Forelimb muscle (tissue), 1 donor: ENCODE results near the gene SMIM28. TPM values are rescaled to one million over a fixed set of nuclear protein-coding genes. Genes with fewer than 3 reads are reported as not detected.
A peak's percentile ranks its signal among the peaks of the same experiment; 100 is the strongest.
"Not testable (repeated sequence)": the region's sequence is repeated elsewhere in the genome, so short reads cannot be mapped to it uniquely, and the experiment has no call there.

Source experiments
- DNase-seq: peaks from one replicate; pipeline ENCODE4 v3.0.0-alpha.2; 2013; ENCODE audit warnings: low read depth
- polyA plus RNA-seq: library from polyadenylated mRNA; unstranded; fragments of 120-200 nt; gene quantifications from one replicate; pipeline ENCODE4 v1.2.1, GENCODE V29; 2013; ENCODE audit not compliant: insufficient read length

Gene SMIM28
- polyA plus RNA-seq, 1 donor = not detected

GRCh38 chr6:138405816-138406413, 28.2 kb downstream of the SMIM28 start:
- DNase-seq = no peak

DNA sequence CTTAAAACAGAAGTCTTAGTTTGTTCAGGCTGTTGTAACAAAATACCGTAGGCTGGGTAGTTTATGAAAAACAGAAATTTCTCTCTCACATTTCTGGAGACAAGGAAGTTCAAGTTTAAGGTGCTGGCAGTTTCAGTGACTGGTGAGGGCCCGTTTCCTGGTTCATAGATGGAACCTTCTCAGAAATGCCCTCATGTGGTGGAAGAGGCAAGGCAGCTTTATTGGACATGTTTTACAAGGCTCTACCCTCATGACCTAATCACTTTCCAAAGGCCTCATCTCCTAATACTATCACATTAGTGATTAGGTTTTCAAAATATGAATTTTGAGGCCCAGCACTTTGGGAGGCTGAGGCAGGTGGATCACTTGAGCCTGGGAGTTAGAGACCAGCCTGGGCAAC, 28.7 kb downstream of the SMIM28 start:
- no peak for DNase-seq

GRCh38 chr6:138410048-138410735, 32.5 kb downstream of the SMIM28 start:
- no peak for DNase-seq

DNA sequence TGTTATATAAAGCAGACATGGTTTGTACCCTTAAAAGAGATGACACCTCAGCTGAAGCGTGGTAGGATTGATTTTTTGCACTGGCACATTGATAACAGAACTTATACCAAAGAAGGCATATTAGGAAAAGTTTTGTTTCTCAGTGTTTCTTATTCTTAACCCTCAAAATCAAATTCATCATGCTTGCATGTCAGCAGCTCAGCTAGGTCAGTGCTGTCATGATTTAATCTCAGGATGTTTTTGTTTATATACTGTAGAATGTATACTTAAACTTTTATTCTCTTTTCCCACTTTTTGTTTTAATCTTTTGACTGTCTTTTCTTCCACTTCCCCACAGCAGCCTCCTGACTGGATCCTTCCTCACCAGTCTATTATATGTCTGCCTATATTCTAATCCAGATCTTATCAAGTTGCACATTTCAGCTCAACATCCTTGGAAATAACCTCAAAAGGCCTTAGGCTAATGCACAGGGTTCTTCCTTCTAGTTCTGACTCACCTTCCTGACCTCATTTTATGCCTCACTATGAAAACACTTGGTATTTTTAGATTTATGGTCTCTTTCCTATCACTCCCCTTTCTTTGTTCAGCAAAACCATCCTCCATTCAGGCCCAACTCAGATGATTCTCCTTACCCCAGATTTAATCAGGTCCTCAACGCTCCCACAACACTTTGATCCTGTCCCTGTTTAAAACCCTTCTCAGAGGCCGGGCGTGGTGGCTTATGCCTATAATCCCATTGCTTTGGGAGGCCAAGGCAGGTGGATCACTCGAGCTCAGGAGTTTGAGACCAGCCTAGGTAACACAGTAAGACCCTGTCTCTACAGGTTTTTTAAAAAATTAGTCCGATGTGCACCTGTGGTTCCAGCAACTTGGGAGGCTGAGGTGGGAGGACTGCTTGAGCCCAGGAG, 33.5 kb downstream of the SMIM28 start:
- DNase-seq = no peak

GRCh38 chr6:138415125-138415524, 37.4 kb downstream of the SMIM28 start:
- no peak for DNase-seq

DNA sequence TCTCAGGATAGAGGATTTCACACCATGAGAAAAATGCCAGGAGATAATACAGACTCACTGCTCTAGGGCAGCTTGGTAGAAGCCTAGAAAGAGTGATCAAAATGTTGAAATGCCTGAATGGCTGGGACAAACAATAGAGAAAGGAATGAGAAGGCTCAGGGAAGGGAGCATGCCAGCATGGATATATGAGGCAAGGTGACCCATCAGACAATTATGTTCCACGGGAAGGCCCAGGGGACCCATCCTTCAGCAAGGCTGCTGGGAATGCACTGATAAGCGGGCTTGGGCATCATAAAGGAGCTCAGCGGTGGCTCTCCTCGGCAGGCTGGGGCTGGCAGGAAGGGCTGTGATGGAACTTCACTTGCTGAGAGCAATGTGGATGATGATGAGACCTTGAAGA, 38.5 kb downstream of the SMIM28 start:
- DNase-seq = no peak

- no peak for DNase-seq
These were observed 39.9 kb downstream of the SMIM28 start for GRCh38 chr6:138417493-138418117.

- no peak for DNase-seq
These were observed 40.5 kb downstream of the SMIM28 start for GRCh38 chr6:138418118-138418742.

DNA sequence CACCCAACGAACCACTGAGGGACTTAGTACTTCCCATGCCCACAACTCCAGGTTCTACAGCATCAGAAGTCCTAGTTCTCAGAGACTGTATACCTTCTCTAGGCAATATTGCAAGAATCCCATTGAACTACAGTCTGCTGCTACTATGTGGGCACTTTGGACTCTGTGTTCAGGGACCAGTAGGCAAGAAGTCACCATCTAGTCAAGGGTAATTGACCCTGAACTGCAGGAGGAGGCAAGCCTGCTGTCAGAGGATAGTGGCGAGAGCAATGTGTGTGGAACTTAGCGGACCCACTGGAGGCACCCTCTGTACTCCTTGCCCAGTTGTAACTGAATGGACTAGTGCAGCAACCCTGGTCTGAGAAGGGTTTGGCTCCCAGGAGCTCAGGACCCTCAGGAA, 42.1 kb downstream of the SMIM28 start:
- no peak for DNase-seq

DNA sequence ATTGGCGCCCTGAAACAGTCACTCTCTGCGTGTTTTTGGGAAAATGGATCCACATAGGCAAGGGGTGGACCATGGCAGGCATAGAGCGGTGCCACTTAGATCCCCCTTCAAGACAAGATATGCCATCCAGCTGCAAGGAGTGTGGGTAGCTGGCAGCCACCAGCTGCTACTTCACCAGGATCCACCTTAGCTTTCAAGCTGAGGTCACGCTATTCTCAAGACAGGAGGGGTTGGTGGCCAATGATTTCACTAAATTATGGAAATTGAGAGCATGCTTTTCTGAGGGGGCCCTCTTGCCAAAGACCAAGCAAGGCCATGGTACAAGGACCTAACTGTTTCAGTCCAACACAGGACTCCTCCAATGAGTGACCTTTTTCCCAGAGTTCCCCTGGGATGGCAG, 42.7 kb downstream of the SMIM28 start:
- no peak for DNase-seq

- no peak for DNase-seq
These were observed 43.4 kb downstream of the SMIM28 start for GRCh38 chr6:138421089-138421488.

- no peak for DNase-seq
These were observed 43.9 kb downstream of the SMIM28 start for GRCh38 chr6:138421608-138422007.

- no peak for DNase-seq
These were observed 45.2 kb downstream of the SMIM28 start for GRCh38 chr6:138422861-138423260.

DNA sequence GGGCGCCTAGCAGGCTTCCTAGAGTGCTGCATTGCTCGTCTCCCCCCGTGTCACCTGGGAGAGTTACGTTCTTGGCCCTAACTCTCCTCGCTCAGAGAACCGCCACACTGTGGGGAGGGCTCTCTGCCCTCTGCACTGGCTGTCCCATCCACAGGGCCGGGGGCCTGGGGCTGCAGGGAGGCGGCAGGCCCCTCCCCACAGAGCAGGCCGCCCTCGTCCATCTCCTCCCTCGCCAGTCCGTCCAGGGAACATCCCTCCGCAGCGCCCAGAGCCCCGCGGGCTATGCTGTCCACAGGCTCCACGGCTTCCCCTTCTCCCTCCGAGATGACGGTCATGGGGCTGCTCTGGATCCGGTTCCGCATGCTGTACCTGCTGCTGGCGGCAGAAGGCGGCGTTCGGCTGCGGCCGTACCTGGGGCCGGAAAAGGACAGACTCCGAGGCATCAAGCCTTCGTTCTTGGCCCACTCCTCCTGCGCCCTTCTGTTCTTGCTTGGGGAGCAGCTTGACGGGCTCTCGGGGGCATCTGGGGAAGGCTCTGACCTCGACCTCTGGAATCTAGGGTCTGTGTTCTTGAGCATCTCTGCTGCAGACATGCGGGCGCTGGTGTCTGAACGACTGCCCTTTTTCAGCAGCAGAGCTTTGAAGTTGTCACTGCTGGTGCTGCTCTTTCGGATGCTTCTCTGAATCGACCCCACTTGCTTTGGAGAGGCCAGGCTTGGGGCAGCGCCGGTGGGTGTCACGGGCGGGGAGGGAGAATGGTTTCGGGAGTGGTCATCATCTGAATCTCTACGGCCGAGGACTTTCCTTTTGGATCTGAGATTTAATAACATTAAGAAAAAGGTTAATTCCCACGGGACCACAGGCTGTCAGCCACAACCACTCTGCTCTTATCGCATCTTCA, 46.5 kb downstream of the SMIM28 start:
- DNase-seq = no peak

DNA sequence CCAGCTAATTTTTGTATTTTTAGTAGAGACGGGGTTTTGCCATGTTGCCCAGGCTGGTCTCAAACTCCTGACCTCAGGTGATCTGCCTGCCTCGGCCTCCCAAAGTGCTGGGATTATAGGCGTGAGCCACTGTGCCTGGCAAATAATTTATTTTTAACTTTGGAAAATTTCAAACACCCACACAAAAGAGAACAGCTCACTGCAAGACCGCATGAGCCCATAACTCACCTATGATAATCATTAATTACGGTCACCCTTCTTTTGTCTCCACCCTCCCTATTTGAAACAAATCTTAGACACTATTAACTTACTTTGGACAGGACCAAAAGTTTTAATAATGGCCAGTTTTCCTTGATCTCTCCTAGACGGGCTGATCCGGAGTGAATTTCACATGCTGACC, 47.6 kb downstream of the SMIM28 start:
- not testable (repeated sequence) for DNase-seq

GRCh38 chr6:138426500-138427123, 48.9 kb downstream of the SMIM28 start:
- DNase-seq = no peak

- no peak for DNase-seq
These were observed 50.0 kb downstream of the SMIM28 start for GRCh38 chr6:138427701-138428100.

- DNase-seq = peak; percentile 36
These were observed 51.4 kb downstream of the SMIM28 start for GRCh38 chr6:138428944-138429598.

GRCh38 chr6:138429761-138430160, 52.1 kb downstream of the SMIM28 start:
- DNase-seq = no peak
